ENCODE measurements around the gene CHST10. TPM values are rescaled to one million over a fixed set of nuclear protein-coding genes. Genes with fewer than 3 reads are reported as not detected.

The CHST10 gene
- total RNA-seq, 4 donors from 2014 or later: 1.7 to 5.6 (median 2.4) TPM

DNA sequence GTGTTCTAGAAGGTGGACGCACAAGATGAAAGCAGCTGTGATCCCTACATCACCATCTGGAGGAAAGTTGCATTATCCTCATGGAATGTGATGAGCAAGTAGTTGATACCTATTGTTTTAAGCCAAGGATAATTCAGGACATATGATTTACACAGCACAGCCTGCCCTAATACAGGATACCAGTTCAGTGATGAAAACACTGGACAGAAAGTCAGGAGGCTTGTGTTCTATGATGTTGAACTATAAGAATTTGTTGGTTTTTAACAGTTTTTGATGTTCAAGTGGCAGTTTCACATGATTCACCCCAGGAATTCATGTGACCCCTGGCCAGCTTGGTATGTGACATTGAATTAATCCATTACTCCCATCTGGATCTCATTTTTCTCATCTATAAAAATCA is 6.2 kb upstream of the CHST10 start:
- TF ChIP-seq, protein P1, sequence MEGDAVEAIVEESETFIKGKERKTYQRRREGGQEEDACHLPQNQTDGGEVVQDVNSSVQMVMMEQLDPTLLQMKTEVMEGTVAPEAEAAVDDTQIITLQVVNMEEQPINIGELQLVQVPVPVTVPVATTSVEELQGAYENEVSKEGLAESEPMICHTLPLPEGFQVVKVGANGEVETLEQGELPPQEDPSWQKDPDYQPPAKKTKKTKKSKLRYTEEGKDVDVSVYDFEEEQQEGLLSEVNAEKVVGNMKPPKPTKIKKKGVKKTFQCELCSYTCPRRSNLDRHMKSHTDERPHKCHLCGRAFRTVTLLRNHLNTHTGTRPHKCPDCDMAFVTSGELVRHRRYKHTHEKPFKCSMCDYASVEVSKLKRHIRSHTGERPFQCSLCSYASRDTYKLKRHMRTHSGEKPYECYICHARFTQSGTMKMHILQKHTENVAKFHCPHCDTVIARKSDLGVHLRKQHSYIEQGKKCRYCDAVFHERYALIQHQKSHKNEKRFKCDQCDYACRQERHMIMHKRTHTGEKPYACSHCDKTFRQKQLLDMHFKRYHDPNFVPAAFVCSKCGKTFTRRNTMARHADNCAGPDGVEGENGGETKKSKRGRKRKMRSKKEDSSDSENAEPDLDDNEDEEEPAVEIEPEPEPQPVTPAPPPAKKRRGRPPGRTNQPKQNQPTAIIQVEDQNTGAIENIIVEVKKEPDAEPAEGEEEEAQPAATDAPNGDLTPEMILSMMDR (IDR thresholded peaks at IDR 0.05; ENCODE audit: low read depth): no peak

DNA sequence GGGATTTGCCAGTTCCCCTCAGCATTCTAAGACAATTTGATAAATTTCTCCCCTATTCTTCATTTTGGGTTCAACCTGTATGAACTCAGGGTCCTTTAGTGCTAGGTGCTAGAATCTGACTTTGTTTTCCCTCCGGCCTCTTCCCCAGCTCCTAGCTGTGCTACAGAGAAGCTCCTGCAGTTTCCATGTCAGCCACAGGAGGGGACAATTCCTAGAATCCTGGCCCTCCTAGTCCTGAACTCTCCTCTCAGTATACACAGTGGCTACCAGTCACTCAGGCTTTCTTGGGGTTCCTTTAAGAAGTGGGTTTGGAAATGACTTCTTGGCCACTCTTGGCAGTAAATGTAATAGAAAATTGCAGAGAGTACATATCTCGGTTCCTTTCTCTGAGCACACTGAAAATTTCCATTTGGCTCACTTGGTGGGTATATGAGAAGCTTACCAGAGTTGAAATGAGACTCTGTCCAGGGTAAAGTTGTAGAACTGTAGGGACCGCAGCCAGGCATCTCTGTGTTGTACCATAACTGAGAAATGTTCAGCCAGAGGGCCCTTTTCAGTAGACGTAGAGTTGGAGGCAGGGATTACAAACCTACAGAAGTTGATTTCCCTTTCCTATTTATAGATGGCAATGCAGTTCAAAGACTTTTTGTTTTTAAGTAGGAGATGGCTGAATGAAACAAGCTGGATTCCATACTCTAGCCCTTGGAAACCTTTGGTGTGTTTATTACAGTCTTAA is 5.0 kb upstream of the CHST10 start:
- TF ChIP-seq, protein P1 (IDR thresholded peaks at IDR 0.05; ENCODE audit: low read depth): no peak

DNA sequence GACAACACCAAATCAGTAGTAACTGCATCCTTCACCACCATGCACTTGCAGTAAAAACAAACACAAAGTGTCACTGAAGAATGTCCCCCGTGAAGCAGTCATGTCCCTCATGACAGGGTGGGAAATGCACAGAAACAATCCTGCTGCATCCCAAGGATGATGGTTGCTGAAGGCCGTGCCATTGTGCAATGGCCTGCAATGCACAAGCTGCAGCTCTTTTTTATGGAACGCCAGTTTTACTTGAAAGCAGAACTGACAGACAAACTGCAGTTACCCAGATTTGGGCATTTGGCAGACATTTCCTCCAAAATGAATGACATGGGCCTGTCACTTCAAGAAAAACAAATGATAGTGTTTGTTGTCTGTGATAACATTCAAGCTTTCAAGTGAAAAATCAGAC is 2.4 kb upstream of the CHST10 start:
- TF ChIP-seq, protein P1 (IDR thresholded peaks at IDR 0.05; ENCODE audit: low read depth): no peak

DNA sequence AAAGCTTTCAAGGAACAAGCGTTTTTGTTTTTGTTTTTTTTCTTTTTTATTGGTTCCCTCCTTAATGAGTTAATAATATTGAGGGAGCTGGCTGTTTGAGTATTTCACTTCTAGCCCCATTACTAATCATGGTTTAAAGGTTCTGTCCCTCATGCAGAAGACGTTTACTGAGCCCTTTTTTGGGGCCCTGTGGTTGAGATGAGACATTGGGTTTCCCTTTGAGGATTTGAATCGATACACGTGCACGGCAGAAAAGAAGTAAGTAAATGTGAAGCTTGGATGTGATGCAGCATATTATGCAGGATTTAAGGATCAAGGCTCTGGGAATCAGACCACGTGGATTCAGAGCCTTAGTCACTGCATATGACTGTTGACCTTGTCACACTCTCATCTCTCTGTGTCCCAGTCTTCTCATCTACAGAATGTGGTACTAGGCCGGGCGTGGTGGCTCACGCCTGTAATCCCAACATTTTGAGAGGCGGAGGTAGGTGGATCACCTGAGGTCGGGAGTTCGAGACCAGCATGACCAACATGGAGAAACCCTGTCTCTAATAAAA is 1.0 kb upstream of the CHST10 start:
- TF ChIP-seq, protein P1 (IDR thresholded peaks at IDR 0.05; ENCODE audit: low read depth): no peak

DNA sequence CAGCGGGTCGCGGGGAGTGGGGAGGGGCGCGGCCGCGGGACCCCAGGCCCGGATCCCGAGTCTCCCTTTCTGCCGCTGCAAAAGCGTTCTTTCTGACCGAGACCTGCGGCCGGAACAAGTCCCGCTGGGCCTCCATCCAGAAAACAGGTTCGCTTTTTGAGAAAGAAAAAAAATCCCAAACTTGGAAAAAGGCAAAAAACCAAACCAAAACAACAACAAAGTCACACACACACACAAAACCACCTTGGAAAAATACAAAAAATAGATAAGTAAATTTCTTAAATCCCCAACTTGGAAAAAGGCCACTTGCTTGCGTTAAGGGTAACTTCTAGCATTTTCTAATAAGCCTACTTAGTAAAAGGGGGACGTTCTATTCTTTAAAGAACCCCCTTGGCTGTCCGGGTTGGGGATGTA is 250 bp upstream of the CHST10 start:
- TF ChIP-seq, protein P1 (IDR thresholded peaks at IDR 0.05; ENCODE audit: low read depth): no peak

DNA sequence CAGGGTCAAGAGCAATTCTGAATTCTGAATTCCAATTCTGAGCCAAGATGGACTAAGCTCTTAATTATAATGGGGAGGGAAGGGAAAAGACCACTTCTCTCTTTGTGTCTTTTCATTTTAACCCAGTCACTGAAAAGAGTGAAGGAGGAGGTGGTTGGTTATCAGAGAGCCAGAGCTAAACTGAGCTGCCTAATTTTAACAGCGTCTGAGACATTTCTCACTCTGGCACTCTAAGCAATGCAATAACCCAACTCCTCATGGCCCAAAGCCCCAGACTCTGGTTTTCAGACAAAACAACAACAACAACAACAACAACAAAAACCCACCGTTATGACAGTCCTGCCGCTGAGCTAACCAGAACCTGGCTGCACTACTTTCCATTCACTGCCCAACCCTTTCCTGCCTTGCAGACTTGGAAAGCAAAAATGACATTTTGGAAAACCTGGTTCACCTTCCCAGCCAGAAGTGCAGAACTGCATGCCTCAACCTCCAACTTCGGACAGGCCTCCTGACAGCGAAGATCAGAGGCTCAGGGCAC is 1.0 kb downstream of the CHST10 start:
- TF ChIP-seq, protein P1 (IDR thresholded peaks at IDR 0.05; ENCODE audit: low read depth): no peak

DNA sequence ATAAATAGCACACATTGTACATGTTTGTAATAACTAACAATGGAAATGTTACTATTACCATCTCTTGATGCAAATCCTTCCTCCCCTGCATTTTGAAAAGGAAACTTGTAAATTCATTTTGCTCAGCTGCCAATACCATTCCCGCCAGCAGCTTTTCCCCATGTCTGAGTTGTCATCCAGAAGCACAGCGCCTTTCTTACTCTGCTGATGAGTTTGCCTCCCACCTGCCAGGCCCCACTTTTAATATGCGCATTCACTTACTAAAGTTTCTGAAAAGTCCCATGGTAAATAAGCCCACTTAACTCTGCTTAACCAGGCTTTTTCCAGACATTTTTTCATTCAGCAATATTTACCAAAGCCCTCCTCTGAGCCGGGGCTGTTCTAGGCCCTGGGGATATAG is 3.9 kb downstream of the CHST10 start:
- TF ChIP-seq, protein P1 (IDR thresholded peaks at IDR 0.05; ENCODE audit: low read depth): no peak

Data from subcutaneous adipose tissue (tissue), 4 donors.